WTC11 (cell line): ENCODE measurements around the gene RSPH1. TPM values are rescaled to one million over a fixed set of nuclear protein-coding genes. Genes with fewer than 3 reads are reported as not detected.

ENCODE experiments used
- ATAC-seq: fragments of 200-7000 bp; cut with Tn5 transposase; 2 replicates; pipeline ENCODE4 v1.10.0; 2021; ENCODE audit warnings: mild to moderate bottlenecking, moderate library complexity
- CTCF ChIA-PET: fragments of 300-600 bp; sonication (Branson Sonifier 250); formaldehyde crosslinking; loops from one replicate; lab custom pipeline; 2021; ENCODE audit warnings: antibody characterized with exemption; lab: Charles Lee
- POLR2A ChIA-PET: fragments of 350-600 bp; sonication (Branson Sonifier 250); formaldehyde crosslinking; loops from one replicate; lab custom pipeline; 2021; ENCODE audit warnings: antibody characterized with exemption; lab: Charles Lee
- DNase-seq: peaks from one replicate; pipeline ENCODE4 v3.0.0; 2021; ENCODE audit warnings: low spot score
- H3K27ac Mint-ChIP-seq: 2 replicates; pipeline ENCODE4 v1.8.0; 2021; ENCODE audit warnings: mixed read lengths
- H3K27me3 Mint-ChIP-seq: 2 replicates; pipeline ENCODE4 v1.8.0; 2021; ENCODE audit warnings: low read depth, mild to moderate bottlenecking, moderate library complexity, mixed read lengths
- H3K36me3 Mint-ChIP-seq: 2 replicates; pipeline ENCODE4 v1.8.0; 2021; ENCODE audit warnings: mixed read lengths
- H3K4me1 Mint-ChIP-seq: 2 replicates; pipeline ENCODE4 v1.8.0; 2022; ENCODE audit warnings: mixed read lengths
- H3K4me3 Mint-ChIP-seq: 2 replicates; pipeline ENCODE4 v1.8.0; 2021; ENCODE audit warnings: mild to moderate bottlenecking, moderate library complexity, mixed read lengths
- H3K9me3 Mint-ChIP-seq: 2 replicates; pipeline ENCODE4 v1.8.0; 2021; ENCODE audit warnings: mixed read lengths
- AR ChIP-seq: fragments of 250-450 bp; sonication (Bioruptor Pico); IDR thresholded peaks from 2 replicates; pipeline ENCODE4 v1.9.0; 2021; ENCODE audit warnings: mild to moderate bottlenecking
- ARID4B ChIP-seq: sonication (generic); formaldehyde crosslinking; IDR thresholded peaks from 2 replicates; pipeline ENCODE4 v1.8.0; 2023; ENCODE audit warnings: missing genetic modification reagents, mild to moderate bottlenecking, borderline replicate concordance
- CREB1 ChIP-seq: sonication (generic); formaldehyde crosslinking; IDR thresholded peaks from 2 replicates; pipeline ENCODE4 v1.8.0; 2023; ENCODE audit warnings: mild to moderate bottlenecking, missing genetic modification reagents
- ETV6 ChIP-seq: sonication (generic); formaldehyde crosslinking; IDR thresholded peaks from 2 replicates; pipeline ENCODE4 v1.8.1; 2022; ENCODE audit warnings: mild to moderate bottlenecking, missing genetic modification reagents
- GRHL2 ChIP-seq: fragments of 250-450 bp; sonication (Bioruptor Pico); IDR thresholded peaks from 2 replicates; pipeline ENCODE4 v1.8.0; 2022; ENCODE audit warnings: mild to moderate bottlenecking, moderate library complexity; ENCODE audit not compliant: insufficient replicate concordance, severe bottlenecking
- KAT7 ChIP-seq: sonication (generic); formaldehyde crosslinking; IDR thresholded peaks from 2 replicates; pipeline ENCODE4 v1.8.1; 2023; ENCODE audit warnings: missing genetic modification reagents, mild to moderate bottlenecking, borderline replicate concordance
- NFYB ChIP-seq: sonication (generic); formaldehyde crosslinking; conservative IDR thresholded peaks from 2 replicates; pipeline ENCODE4 v1.8.0; 2022; ENCODE audit warnings: low read depth, missing genetic modification reagents
- RORB ChIP-seq: fragments of 250-450 bp; sonication (Bioruptor Pico); IDR thresholded peaks from 2 replicates; pipeline ENCODE4 v1.9.0; 2021; ENCODE audit warnings: mild to moderate bottlenecking
- SOX15 ChIP-seq: fragments of 250-450 bp; sonication (Bioruptor Pico); IDR thresholded peaks from 2 replicates; pipeline ENCODE4 v1.9.0; 2021; ENCODE audit warnings: mild to moderate bottlenecking
- TEAD4 ChIP-seq: sonication (generic); formaldehyde crosslinking; IDR thresholded peaks from 2 replicates; pipeline ENCODE4 v1.8.0; 2022; ENCODE audit warnings: mild to moderate bottlenecking, missing genetic modification reagents
- ZNF138 ChIP-seq: sonication (generic); formaldehyde crosslinking; conservative IDR thresholded peaks from 2 replicates; pipeline ENCODE4 v1.8.1; 2022; ENCODE audit warnings: mild to moderate bottlenecking, moderate library complexity, missing genetic modification reagents
- ZNF219 ChIP-seq: sonication (generic); formaldehyde crosslinking; IDR thresholded peaks from 2 replicates; pipeline ENCODE4 v1.8.0; 2023; ENCODE audit warnings: missing genetic modification reagents, mild to moderate bottlenecking, borderline replicate concordance
- total RNA-seq: library from RNA; stranded (reverse); gene quantifications from 3 replicates; pipeline ENCODE4 v1.2.3, GENCODE V29; 2021
- TF ChIP-seq, protein P1 (sequence below): sonication (generic); formaldehyde crosslinking; IDR thresholded peaks from 2 replicates; pipeline ENCODE4 v1.8.0; 2022; ENCODE audit warnings: missing genetic modification reagents
- TF ChIP-seq, protein P2 (sequence below): sonication (generic); formaldehyde crosslinking; IDR thresholded peaks from 2 replicates; pipeline ENCODE4 v1.8.0; 2022; ENCODE audit warnings: mild to moderate bottlenecking, missing genetic modification reagents
- TF ChIP-seq, protein P3 (sequence below): sonication (generic); formaldehyde crosslinking; IDR thresholded peaks from 2 replicates; pipeline ENCODE4 v1.8.1; 2022; ENCODE audit warnings: mild to moderate bottlenecking, moderate library complexity, missing genetic modification reagents
- TF ChIP-seq, protein P4 (sequence below): sonication (generic); formaldehyde crosslinking; IDR thresholded peaks from 2 replicates; pipeline ENCODE4 v1.8.0; 2023; ENCODE audit warnings: missing genetic modification reagents

Gene RSPH1
- total RNA-seq, 1 experiment from 2014 or later = 0.11 TPM

GRCh38 chr21:42465803-42466127, 30.3 kb downstream of the RSPH1 start:
- Mint-ChIP-seq H3K9me3 (peaks cover 5% of the 10 kb centered on the region), H3K36me3 (no peaks in the 10 kb centered on the region), H3K4me3 (no peak overlapping the region), H3K4me1 (peaks cover 63% of the 10 kb centered on the region), H3K27me3 (peaks cover 3% of the 10 kb centered on the region), H3K27ac (no peak overlapping the region)
- DNase-seq (no peak), ATAC-seq (no peak)
- CTCF ChIA-PET = no interaction called here
- POLR2A ChIA-PET = no interaction called here
- TF ChIP-seq ETV6 (CRISPR knock-in tag) (no peak), SOX15 (CRISPR knock-in tag) (no peak), RORB (no peak), CREB1 (CRISPR knock-in tag) (no peak), AR (CRISPR knock-in tag) (no peak), NFYB (CRISPR knock-in tag) (no peak), ARID4B (CRISPR knock-in tag) (no peak), TEAD4 (no peak), GRHL2 (no peak), ZNF138 (CRISPR knock-in tag) (no peak)
- TF ChIP-seq, protein P1, sequence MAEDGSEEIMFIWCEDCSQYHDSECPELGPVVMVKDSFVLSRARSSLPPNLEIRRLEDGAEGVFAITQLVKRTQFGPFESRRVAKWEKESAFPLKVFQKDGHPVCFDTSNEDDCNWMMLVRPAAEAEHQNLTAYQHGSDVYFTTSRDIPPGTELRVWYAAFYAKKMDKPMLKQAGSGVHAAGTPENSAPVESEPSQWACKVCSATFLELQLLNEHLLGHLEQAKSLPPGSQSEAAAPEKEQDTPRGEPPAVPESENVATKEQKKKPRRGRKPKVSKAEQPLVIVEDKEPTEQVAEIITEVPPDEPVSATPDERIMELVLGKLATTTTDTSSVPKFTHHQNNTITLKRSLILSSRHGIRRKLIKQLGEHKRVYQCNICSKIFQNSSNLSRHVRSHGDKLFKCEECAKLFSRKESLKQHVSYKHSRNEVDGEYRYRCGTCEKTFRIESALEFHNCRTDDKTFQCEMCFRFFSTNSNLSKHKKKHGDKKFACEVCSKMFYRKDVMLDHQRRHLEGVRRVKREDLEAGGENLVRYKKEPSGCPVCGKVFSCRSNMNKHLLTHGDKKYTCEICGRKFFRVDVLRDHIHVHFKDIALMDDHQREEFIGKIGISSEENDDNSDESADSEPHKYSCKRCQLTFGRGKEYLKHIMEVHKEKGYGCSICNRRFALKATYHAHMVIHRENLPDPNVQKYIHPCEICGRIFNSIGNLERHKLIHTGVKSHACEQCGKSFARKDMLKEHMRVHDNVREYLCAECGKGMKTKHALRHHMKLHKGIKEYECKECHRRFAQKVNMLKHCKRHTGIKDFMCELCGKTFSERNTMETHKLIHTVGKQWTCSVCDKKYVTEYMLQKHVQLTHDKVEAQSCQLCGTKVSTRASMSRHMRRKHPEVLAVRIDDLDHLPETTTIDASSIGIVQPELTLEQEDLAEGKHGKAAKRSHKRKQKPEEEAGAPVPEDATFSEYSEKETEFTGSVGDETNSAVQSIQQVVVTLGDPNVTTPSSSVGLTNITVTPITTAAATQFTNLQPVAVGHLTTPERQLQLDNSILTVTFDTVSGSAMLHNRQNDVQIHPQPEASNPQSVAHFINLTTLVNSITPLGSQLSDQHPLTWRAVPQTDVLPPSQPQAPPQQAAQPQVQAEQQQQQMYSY (CRISPR knock-in tag) = no peak
- TF ChIP-seq, protein P2, sequence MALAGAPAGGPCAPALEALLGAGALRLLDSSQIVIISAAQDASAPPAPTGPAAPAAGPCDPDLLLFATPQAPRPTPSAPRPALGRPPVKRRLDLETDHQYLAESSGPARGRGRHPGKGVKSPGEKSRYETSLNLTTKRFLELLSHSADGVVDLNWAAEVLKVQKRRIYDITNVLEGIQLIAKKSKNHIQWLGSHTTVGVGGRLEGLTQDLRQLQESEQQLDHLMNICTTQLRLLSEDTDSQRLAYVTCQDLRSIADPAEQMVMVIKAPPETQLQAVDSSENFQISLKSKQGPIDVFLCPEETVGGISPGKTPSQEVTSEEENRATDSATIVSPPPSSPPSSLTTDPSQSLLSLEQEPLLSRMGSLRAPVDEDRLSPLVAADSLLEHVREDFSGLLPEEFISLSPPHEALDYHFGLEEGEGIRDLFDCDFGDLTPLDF (CRISPR knock-in tag) = no peak

GRCh38 chr21:42465008-42465802, 30.8 kb downstream of the RSPH1 start:
- DNase-seq = no peak
- ChIA-PET POLR2A (no interaction called here), CTCF (no interaction called here)
- Mint-ChIP-seq H3K36me3 (no peaks in the 10 kb centered on the region), H3K27me3 (peaks cover 5% of the 10 kb centered on the region), H3K9me3 (peaks cover 7% of the 10 kb centered on the region), H3K4me3 (no peak overlapping the region), H3K27ac (no peak overlapping the region), H3K4me1 (peaks cover 66% of the 10 kb centered on the region)
- no peak for ATAC-seq
- TF ChIP-seq, protein P3, sequence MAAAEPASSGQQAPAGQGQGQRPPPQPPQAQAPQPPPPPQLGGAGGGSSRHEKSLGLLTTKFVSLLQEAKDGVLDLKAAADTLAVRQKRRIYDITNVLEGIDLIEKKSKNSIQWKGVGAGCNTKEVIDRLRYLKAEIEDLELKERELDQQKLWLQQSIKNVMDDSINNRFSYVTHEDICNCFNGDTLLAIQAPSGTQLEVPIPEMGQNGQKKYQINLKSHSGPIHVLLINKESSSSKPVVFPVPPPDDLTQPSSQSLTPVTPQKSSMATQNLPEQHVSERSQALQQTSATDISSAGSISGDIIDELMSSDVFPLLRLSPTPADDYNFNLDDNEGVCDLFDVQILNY = no peak
- no peak for TF ChIP-seq ZNF219 (CRISPR knock-in tag)
- no peak for TF ChIP-seq KAT7 (CRISPR knock-in tag)
- TF ChIP-seq, protein P4, sequence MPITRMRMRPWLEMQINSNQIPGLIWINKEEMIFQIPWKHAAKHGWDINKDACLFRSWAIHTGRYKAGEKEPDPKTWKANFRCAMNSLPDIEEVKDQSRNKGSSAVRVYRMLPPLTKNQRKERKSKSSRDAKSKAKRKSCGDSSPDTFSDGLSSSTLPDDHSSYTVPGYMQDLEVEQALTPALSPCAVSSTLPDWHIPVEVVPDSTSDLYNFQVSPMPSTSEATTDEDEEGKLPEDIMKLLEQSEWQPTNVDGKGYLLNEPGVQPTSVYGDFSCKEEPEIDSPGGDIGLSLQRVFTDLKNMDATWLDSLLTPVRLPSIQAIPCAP (CRISPR knock-in tag) = no peak
- TF ChIP-seq, protein P1 (CRISPR knock-in tag) = no peak
- TF ChIP-seq SOX15 (CRISPR knock-in tag) = no peak
